ENCODE measurements around the gene RRP12.

- no peak for TF ChIP-seq YY1 (IDR thresholded peaks at IDR 0.05; ENCODE audit: insufficient read depth, insufficient read length)
- TF ChIP-seq ZNF274 (IDR thresholded peaks at IDR 0.05; ENCODE audit: low read depth, low read length), result no peak
- no peak for TF ChIP-seq SUZ12 (IDR thresholded peaks at IDR 0.05; ENCODE audit: extremely low read depth, insufficient read depth, insufficient read length)
These were observed 82.1 kb downstream of the RRP12 start, which contains the start of gene FRAT1 for GRCh38 chr10:97318772-97319651.

All from NT2/D1 (cell line).